HEK293 (cell line): ENCODE results near the gene BMP6.

Experiments used
- CTCF ChIA-PET: fragments of 350-600 bp; formaldehyde crosslinking; extraction: SDS; loops from one replicate; lab custom pipeline; 2021; ENCODE audit warnings: antibody characterized with exemption; lab: Yijun Ruan, JAX
- POLR2A ChIA-PET: fragments of 300-600 bp; formaldehyde crosslinking; extraction: SDS; loops from one replicate; lab custom pipeline; 2020; ENCODE audit warnings: antibody characterized with exemption, inconsistent platforms; lab: Yijun Ruan, JAX
- H3K27ac ChIP-seq: fragments of 200-500 bp; sonication (Bioruptor generic); 2 replicates; pipeline ENCODE4 v1.5.1; 2014; ENCODE audit warnings: low read depth, low read length, control low read depth, inconsistent platforms; ENCODE audit errors: extremely low read depth
- H3K36me3 ChIP-seq, 2 experiments: fragments of 200-500 bp in 1 of 2; sonication (Bioruptor generic) in 1 of 2; 1 replicate in 1 of 2; 2 replicates in 1 of 2; pipeline ENCODE4 v1.5.1; 2014 to 2017; ENCODE audit warnings: inconsistent platforms in 2 of 2, low read length in 2 of 2; ENCODE audit not compliant: control insufficient read depth in 2 of 2, insufficient read depth in 1 of 2
- H3K4me1 ChIP-seq: fragments of 200-500 bp; sonication (Bioruptor generic); 2 replicates; pipeline ENCODE4 v1.5.1; 2014; ENCODE audit warnings: mild to moderate bottlenecking, low read length, inconsistent platforms; ENCODE audit not compliant: control insufficient read depth, insufficient read depth
- H3K4me3 ChIP-seq: 2 replicates; pipeline ENCODE4 v1.5.1; 2011; ENCODE audit warnings: low read depth, mild to moderate bottlenecking, control low read depth, low read length, moderate library complexity
- H3K9me3 ChIP-seq: fragments of 200-500 bp; sonication (Bioruptor generic); 2 replicates; pipeline ENCODE4 v1.5.1; 2014; ENCODE audit warnings: low read depth, low read length, inconsistent platforms; ENCODE audit not compliant: control insufficient read depth, insufficient read depth
- AEBP2 ChIP-seq: fragments of 450-650 bp; formaldehyde crosslinking; IDR thresholded peaks from 2 replicates; pipeline ENCODE4 v1.5.1; 2016; ENCODE audit warnings: missing biosample characterization, missing genetic modification characterization, borderline replicate concordance
- BCL6B ChIP-seq: fragments of 450-650 bp; formaldehyde crosslinking; IDR thresholded peaks from 2 replicates; pipeline ENCODE4 v1.5.1; 2017; ENCODE audit warnings: missing biosample characterization, missing genetic modification characterization
- GLI2 ChIP-seq: fragments of 450-650 bp; formaldehyde crosslinking; IDR thresholded peaks from 2 replicates; pipeline ENCODE4; 2017; ENCODE audit warnings: missing biosample characterization, missing genetic modification characterization, low read depth, borderline replicate concordance
- KLF7 ChIP-seq: fragments of 450-650 bp; formaldehyde crosslinking; IDR thresholded peaks from 2 replicates; pipeline ENCODE4 v1.5.1; 2016; ENCODE audit warnings: missing biosample characterization, missing genetic modification characterization, borderline replicate concordance
- KLF8 ChIP-seq: fragments of 450-650 bp; formaldehyde crosslinking; IDR thresholded peaks from 2 replicates; pipeline ENCODE4 v1.5.1; 2016; ENCODE audit warnings: missing biosample characterization, missing genetic modification characterization
- ZBTB21 ChIP-seq: fragments of 450-650 bp; formaldehyde crosslinking; IDR thresholded peaks from 2 replicates; pipeline ENCODE4 v1.5.1; 2017; ENCODE audit warnings: missing biosample characterization, missing genetic modification characterization
- ZBTB8A ChIP-seq: fragments of 450-650 bp; formaldehyde crosslinking; IDR thresholded peaks from 2 replicates; pipeline ENCODE4 v1.5.1; 2016; ENCODE audit warnings: missing biosample characterization, missing genetic modification characterization
- ZFP3 ChIP-seq: fragments of 450-650 bp; formaldehyde crosslinking; IDR thresholded peaks from 2 replicates; pipeline ENCODE4 v1.5.1; 2016; ENCODE audit warnings: low read depth, missing biosample characterization, missing genetic modification characterization
- ZNF112 ChIP-seq: fragments of 450-650 bp; formaldehyde crosslinking; IDR thresholded peaks from 2 replicates; pipeline ENCODE4 v1.5.0; 2017; ENCODE audit warnings: missing biosample characterization, missing genetic modification characterization
- ZNF114 ChIP-seq: fragments of 450-650 bp; formaldehyde crosslinking; IDR thresholded peaks from 2 replicates; pipeline ENCODE4 v1.5.0; 2017; ENCODE audit warnings: missing biosample characterization, missing genetic modification characterization
- ZNF133 ChIP-seq: fragments of 450-650 bp; formaldehyde crosslinking; IDR thresholded peaks from 2 replicates; pipeline ENCODE4 v1.5.1; 2016; ENCODE audit warnings: missing biosample characterization, missing genetic modification characterization
- ZNF157 ChIP-seq: fragments of 450-650 bp; formaldehyde crosslinking; IDR thresholded peaks from 2 replicates; pipeline ENCODE4 v1.5.1; 2016; ENCODE audit warnings: missing biosample characterization, missing genetic modification characterization
- ZNF24 ChIP-seq: fragments of 450-650 bp; formaldehyde crosslinking; IDR thresholded peaks from 2 replicates; pipeline ENCODE4 v1.5.1; 2016; ENCODE audit warnings: missing biosample characterization, missing genetic modification characterization
- ZNF302 ChIP-seq: fragments of 450-650 bp; formaldehyde crosslinking; IDR thresholded peaks from 2 replicates; pipeline ENCODE4 v1.5.1; 2016; ENCODE audit warnings: missing biosample characterization, missing genetic modification characterization, low read depth
- ZNF341 ChIP-seq: fragments of 450-650 bp; formaldehyde crosslinking; IDR thresholded peaks from 2 replicates; pipeline ENCODE4; 2016; ENCODE audit warnings: low read depth, missing biosample characterization, missing genetic modification characterization
- ZNF354C ChIP-seq: fragments of 450-650 bp; formaldehyde crosslinking; IDR thresholded peaks from 2 replicates; pipeline ENCODE4 v1.5.1; 2016; ENCODE audit warnings: missing biosample characterization, missing genetic modification characterization, low read depth, borderline replicate concordance
- ZNF48 ChIP-seq: fragments of 450-650 bp; formaldehyde crosslinking; IDR thresholded peaks from 2 replicates; pipeline ENCODE4 v1.5.1; 2016; ENCODE audit warnings: missing biosample characterization, missing genetic modification characterization
- ZNF513 ChIP-seq: fragments of 450-650 bp; IDR thresholded peaks from 2 replicates; pipeline ENCODE4 v1.5.1; 2018; ENCODE audit warnings: missing biosample characterization, missing genetic modification characterization
- ZNF544 ChIP-seq: fragments of 450-650 bp; formaldehyde crosslinking; IDR thresholded peaks from 2 replicates; pipeline ENCODE4 v1.5.0; 2017; ENCODE audit warnings: missing biosample characterization, missing genetic modification characterization
- ZNF626 ChIP-seq: fragments of 450-650 bp; sonication (Bioruptor Pico); formaldehyde crosslinking; IDR thresholded peaks from 2 replicates; pipeline ENCODE4 v1.5.1; 2018; ENCODE audit warnings: missing biosample characterization, missing genetic modification characterization, inconsistent platforms
- ZNF660 ChIP-seq: fragments of 450-650 bp; IDR thresholded peaks from 2 replicates; pipeline ENCODE4 v1.5.1; 2018; ENCODE audit warnings: missing biosample characterization, mild to moderate bottlenecking, missing genetic modification characterization
- ZNF670 ChIP-seq: fragments of 450-650 bp; formaldehyde crosslinking; IDR thresholded peaks from 2 replicates; pipeline ENCODE4 v1.5.1; 2016; ENCODE audit warnings: missing biosample characterization, missing genetic modification characterization, low read depth
- ZNF776 ChIP-seq: fragments of 450-650 bp; formaldehyde crosslinking; IDR thresholded peaks from 2 replicates; pipeline ENCODE4 v1.5.0; 2017; ENCODE audit warnings: missing biosample characterization, missing genetic modification characterization, borderline replicate concordance
- ZNF837 ChIP-seq: fragments of 450-650 bp; formaldehyde crosslinking; IDR thresholded peaks from 2 replicates; pipeline ENCODE4 v1.5.1; 2016; ENCODE audit warnings: missing biosample characterization, missing genetic modification characterization
- ZSCAN5A ChIP-seq: fragments of 450-650 bp; formaldehyde crosslinking; IDR thresholded peaks from 2 replicates; pipeline ENCODE4 v1.5.1; 2016; ENCODE audit warnings: missing biosample characterization, missing genetic modification characterization

The BMP6 gene

GRCh38 chr6:7701212-7701834 is 24.6 kb upstream of the BMP6 start:
- H3K4me1 ChIP-seq: no peaks in the 10 kb centered on the region
- ChIA-PET POLR2A (no interaction called here), CTCF (interaction anchor here (0.6 kb wide), 1 partner anchor 85 kb away, joined by 3 read pairs; no protein-coding TSS in a partner anchor)
- no peaks in the 10 kb centered on the region for H3K9me3 ChIP-seq
- no peak overlapping the region for H3K4me3 ChIP-seq
- no peaks in the 10 kb centered on the region for H3K36me3 ChIP-seq
- no peak overlapping the region for H3K27ac ChIP-seq
- 0 out of 2 replicates have a peak, but pooled peaks have one; percentile 23 for TF ChIP-seq ZNF341
- TF ChIP-seq ZSCAN5A: no peak
- no peak for TF ChIP-seq ZNF114 (tag by site-specific recombination)

GRCh38 chr6:7703148-7703680 is 22.7 kb upstream of the BMP6 start:
- Histone ChIP-seq H3K36me3 (no peaks in the 10 kb centered on the region), H3K27ac (no peak overlapping the region), H3K9me3 (no peaks in the 10 kb centered on the region), H3K4me1 (no peaks in the 10 kb centered on the region), H3K4me3 (no peak overlapping the region)
- CTCF ChIA-PET: interaction anchor here (0.6 to 1.0 kb wide), 2 partner anchors 19 to 235 kb away, joined by 3 read pairs; no protein-coding TSS in a partner anchor
- TF ChIP-seq ZBTB8A (tag by site-specific recombination): no peak
- no peak for TF ChIP-seq ZNF112 (tag by site-specific recombination)
- no peak for TF ChIP-seq ZNF837 (tag by site-specific recombination)
- no peak for TF ChIP-seq ZBTB21 (tag by site-specific recombination)
- TF ChIP-seq KLF8 (tag by site-specific recombination): no peak
- TF ChIP-seq ZNF660 (tag by site-specific recombination): no peak
- no peak for TF ChIP-seq ZFP3 (tag by site-specific recombination)
- TF ChIP-seq AEBP2: no peak
- TF ChIP-seq GLI2 (tag by site-specific recombination): no peak
- TF ChIP-seq ZNF544 (tag by site-specific recombination): no peak
- TF ChIP-seq ZNF626: no peak
- TF ChIP-seq ZNF354C: no peak
- POLR2A ChIA-PET: interaction anchor here (1.1 to 1.6 kb wide), 2 partner anchors 23 to 206 kb away, joined by 3 to 4 read pairs; partner anchors contain the start of gene BMP6

GRCh38 chr6:7705483-7705882 is 20.4 kb upstream of the BMP6 start:
- Histone ChIP-seq H3K4me1 (no peaks in the 10 kb centered on the region), H3K36me3 (no peaks in the 10 kb centered on the region), H3K4me3 (no peak overlapping the region), H3K27ac (no peak overlapping the region), H3K9me3 (no peaks in the 10 kb centered on the region)
- POLR2A ChIA-PET: interaction anchor here (0.7 kb wide), 1 partner anchor 268 kb away, joined by 3 read pairs; no protein-coding TSS in a partner anchor
- CTCF ChIA-PET: interaction anchor here (1.4 kb wide), 1 partner anchor 14 kb away, joined by 4 read pairs; no protein-coding TSS in a partner anchor
- TF ChIP-seq ZNF513 (tag by site-specific recombination) (no peak), ZNF48 (tag by site-specific recombination) (no peak), ZNF670 (tag by site-specific recombination) (no peak), KLF7 (tag by site-specific recombination) (no peak), BCL6B (tag by site-specific recombination) (no peak), ZNF157 (tag by site-specific recombination) (no peak), ZNF302 (tag by site-specific recombination) (no peak), ZNF133 (tag by site-specific recombination) (no peak), ZNF24 (tag by site-specific recombination) (no peak), ZNF776 (tag by site-specific recombination) (no peak)
